ENCODE results near the gene LAGE3. TPM values are rescaled to one million over a fixed set of nuclear protein-coding genes. Genes with fewer than 3 reads are reported as not detected.
A peak's percentile ranks its signal among the peaks of the same experiment; 100 is the strongest.

The LAGE3 gene
- total and polyA plus RNA-seq, 8 donors = 9.5 to 19.6 (median 12.7) TPM

GRCh38 chrX:154457491-154458115 is 21.5 kb downstream of the LAGE3 start:
- ATAC-seq (peak; percentile 62 to 86 (median 70)), FAIRE-seq (no peak), DNase-seq (peak; percentile 37 to 82 (median 59))
- no peaks in the 10 kb centered on the region for H3K36me3 ChIP-seq
- no peaks in the 10 kb centered on the region for H3K9me3 ChIP-seq
- no peaks in the 10 kb centered on the region for H3K27me3 ChIP-seq
- peak overlapping the region in 2 of 4 donors; percentile 22 to 33 for H3K27ac ChIP-seq
- intact Hi-C loops (cut with DNase I) = no loop called here
- H3K4me3 ChIP-seq = peak overlapping the region; percentile 16 to 54 (median 40)
- WGBS, 2 donors = 2 to 34% methylated on average over 43 to 65 of the region's 65 CpGs
- TF ChIP-seq, protein P1, sequence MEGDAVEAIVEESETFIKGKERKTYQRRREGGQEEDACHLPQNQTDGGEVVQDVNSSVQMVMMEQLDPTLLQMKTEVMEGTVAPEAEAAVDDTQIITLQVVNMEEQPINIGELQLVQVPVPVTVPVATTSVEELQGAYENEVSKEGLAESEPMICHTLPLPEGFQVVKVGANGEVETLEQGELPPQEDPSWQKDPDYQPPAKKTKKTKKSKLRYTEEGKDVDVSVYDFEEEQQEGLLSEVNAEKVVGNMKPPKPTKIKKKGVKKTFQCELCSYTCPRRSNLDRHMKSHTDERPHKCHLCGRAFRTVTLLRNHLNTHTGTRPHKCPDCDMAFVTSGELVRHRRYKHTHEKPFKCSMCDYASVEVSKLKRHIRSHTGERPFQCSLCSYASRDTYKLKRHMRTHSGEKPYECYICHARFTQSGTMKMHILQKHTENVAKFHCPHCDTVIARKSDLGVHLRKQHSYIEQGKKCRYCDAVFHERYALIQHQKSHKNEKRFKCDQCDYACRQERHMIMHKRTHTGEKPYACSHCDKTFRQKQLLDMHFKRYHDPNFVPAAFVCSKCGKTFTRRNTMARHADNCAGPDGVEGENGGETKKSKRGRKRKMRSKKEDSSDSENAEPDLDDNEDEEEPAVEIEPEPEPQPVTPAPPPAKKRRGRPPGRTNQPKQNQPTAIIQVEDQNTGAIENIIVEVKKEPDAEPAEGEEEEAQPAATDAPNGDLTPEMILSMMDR (IDR thresholded peaks at IDR 0.05) = no peak
- H3K4me1 ChIP-seq = no peaks in the 10 kb centered on the region

GRCh38 chrX:154452823-154453222 is 26.3 kb downstream of the LAGE3 start:
- peaks cover 0 to 9% (median 5%) of the 10 kb centered on the region in 3 donors for H3K36me3 ChIP-seq
- H3K27ac ChIP-seq = no peak overlapping the region
- DNase-seq (no peak), ATAC-seq (no peak), FAIRE-seq (no peak)
- no peaks in the 10 kb centered on the region for H3K9me3 ChIP-seq
- no peak overlapping the region for H3K4me3 ChIP-seq
- TF ChIP-seq, protein P1 (IDR thresholded peaks at IDR 0.05) = no peak
- 90 to 93% methylated on average over 9 of the region's 9 CpGs for WGBS, 2 donors
- intact Hi-C loops (cut with DNase I) = no loop called here
- no peaks in the 10 kb centered on the region for H3K4me1 ChIP-seq
- no peaks in the 10 kb centered on the region for H3K27me3 ChIP-seq

DNA sequence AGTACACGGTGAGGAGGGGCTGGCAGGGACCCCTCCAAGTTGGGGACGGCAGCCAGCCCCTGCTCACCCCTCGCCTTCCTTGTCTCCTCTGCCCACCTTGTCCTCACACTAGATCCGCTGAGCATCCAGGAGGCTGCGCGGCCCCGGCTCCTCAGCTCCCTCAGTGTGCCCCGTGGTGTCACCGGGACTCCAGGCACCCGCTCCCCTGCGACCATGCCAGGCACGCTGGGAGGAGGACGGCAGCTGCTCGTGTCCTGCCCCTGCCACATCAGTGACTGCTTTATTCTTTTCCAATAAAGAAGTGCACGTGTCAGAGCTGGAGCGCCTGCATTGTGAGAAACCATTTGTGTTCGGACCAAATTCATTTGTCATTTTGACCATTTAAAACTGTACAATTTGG is 28.8 kb downstream of the LAGE3 start:
- WGBS, 2 donors = 89 to 94% methylated on average over 16 to 17 of the region's 17 CpGs
- intact Hi-C loops (cut with DNase I) = no loop called here
- TF ChIP-seq, protein P1 (IDR thresholded peaks at IDR 0.05) = no peak
- no peak for FAIRE-seq
- peak in 1 of 6 donors; percentile 63 for DNase-seq
- H3K36me3 ChIP-seq = peaks cover 0 to 9% (median 5%) of the 10 kb centered on the region in 3 donors
- no peak for ATAC-seq
- no peaks in the 10 kb centered on the region for H3K9me3 ChIP-seq
- no peaks in the 10 kb centered on the region for H3K27me3 ChIP-seq
- no peak overlapping the region for H3K4me3 ChIP-seq
- H3K27ac ChIP-seq = no peak overlapping the region
- H3K4me1 ChIP-seq = no peaks in the 10 kb centered on the region

DNA sequence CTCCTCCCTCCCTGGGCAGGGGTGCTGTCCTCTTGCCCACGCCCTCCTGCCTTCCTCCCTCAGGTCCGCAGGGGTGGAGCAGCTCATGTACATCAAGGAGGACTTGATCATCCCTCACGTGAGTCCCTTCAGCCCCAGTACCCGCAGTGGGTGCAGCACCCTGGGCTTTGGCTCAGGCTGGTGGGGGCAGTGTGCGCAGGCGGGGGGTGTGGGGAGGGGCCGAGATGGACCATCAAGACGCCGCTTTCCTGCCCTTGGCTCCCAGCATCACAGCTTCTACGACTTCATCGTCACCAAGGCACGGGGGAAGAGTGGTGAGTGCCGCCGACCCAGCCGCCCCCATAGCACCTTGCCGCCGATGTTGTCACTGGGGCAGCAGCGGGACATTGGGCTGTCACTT is 29.5 kb downstream of the LAGE3 start:
- WGBS, 2 donors = 89 to 92% methylated on average over 18 of the region's 18 CpGs
- Histone ChIP-seq H3K27me3 (no peaks in the 10 kb centered on the region), H3K36me3 (peaks cover 0 to 9% (median 5%) of the 10 kb centered on the region in 3 donors), H3K4me3 (no peak overlapping the region), H3K27ac (no peak overlapping the region), H3K9me3 (no peaks in the 10 kb centered on the region), H3K4me1 (no peaks in the 10 kb centered on the region)
- DNase-seq (peak in 1 of 6 donors; percentile 55), ATAC-seq (no peak), FAIRE-seq (no peak)
- intact Hi-C loops (cut with DNase I) = no loop called here
- TF ChIP-seq, protein P1 (IDR thresholded peaks at IDR 0.05) = no peak

GRCh38 chrX:154448484-154448883 is 30.6 kb downstream of the LAGE3 start:
- no peak for ATAC-seq
- TF ChIP-seq, protein P1 (IDR thresholded peaks at IDR 0.05) = no peak
- H3K9me3 ChIP-seq = no peaks in the 10 kb centered on the region
- H3K4me3 ChIP-seq = no peak overlapping the region
- no peaks in the 10 kb centered on the region for H3K4me1 ChIP-seq
- H3K36me3 ChIP-seq = peaks cover 0 to 9% (median 5%) of the 10 kb centered on the region in 3 donors
- FAIRE-seq = no peak
- H3K27ac ChIP-seq = no peak overlapping the region
- intact Hi-C loops (cut with DNase I) = no loop called here
- peak in 1 of 6 donors; percentile 56 for DNase-seq
- 89 to 94% methylated on average over 14 of the region's 14 CpGs for WGBS, 2 donors
- H3K27me3 ChIP-seq = no peaks in the 10 kb centered on the region

Data from pancreas (tissue), 10 donors.